Activated naive CD8-positive, alpha-beta T cell treated with anti-CD3 and anti-CD28 coated beads, Interleukin-2, amount 10 ng/mL, durations not matched to agents 7 days and 5 days (primary cell): ENCODE results near the gene ST3GAL2. TPM values are rescaled to one million over a fixed set of nuclear protein-coding genes. Genes with fewer than 3 reads are reported as not detected.
A peak's percentile ranks its signal among the peaks of the same experiment; 100 is the strongest.
"Not testable (repeated sequence)": the region's sequence is repeated elsewhere in the genome, so short reads cannot be mapped to it uniquely, and the experiment has no call there.

ENCODE experiments used
- ATAC-seq: fragments of 150-1000 bp; cut with Tn5 transposase; one replicate; pipeline ENCODE4 v1.10.0; 2021; ENCODE audit warnings: low read depth, moderate library complexity
- POLR2A ChIA-PET: fragments of 350-600 bp; sonication (Branson Sonifier 250); formaldehyde crosslinking; loops from one replicate; lab custom pipeline; 2021; ENCODE audit warnings: antibody characterized with exemption; lab: Charles Lee
- DNase-seq: peaks from one replicate; pipeline ENCODE4 v3.0.0; 2021
- H3K27ac Mint-ChIP-seq: one replicate; pipeline ENCODE4 v1.8.0; 2022; ENCODE audit warnings: mild to moderate bottlenecking, mixed read lengths
- H3K27me3 Mint-ChIP-seq: one replicate; pipeline ENCODE4 v1.8.0; 2022; ENCODE audit warnings: mild to moderate bottlenecking, moderate library complexity, mixed read lengths
- H3K36me3 Mint-ChIP-seq: one replicate; pipeline ENCODE4 v1.8.0; 2021; ENCODE audit warnings: mild to moderate bottlenecking, mixed read lengths
- H3K4me1 Mint-ChIP-seq: one replicate; pipeline ENCODE4 v1.8.0; 2021; ENCODE audit warnings: mixed read lengths
- H3K4me3 Mint-ChIP-seq: one replicate; pipeline ENCODE4 v1.8.0; 2022; ENCODE audit warnings: mild to moderate bottlenecking, moderate library complexity, mixed read lengths
- H3K9me3 Mint-ChIP-seq: one replicate; pipeline ENCODE4 v1.8.0; 2021; ENCODE audit warnings: mixed read lengths
- total RNA-seq, 2 experiments: library from RNA; stranded (reverse); gene quantifications; one replicate each; pipeline ENCODE4 v1.2.3, GENCODE V29; 2021

The ST3GAL2 gene
- total RNA-seq, 2 experiments from 2014 or later = 31.9 to 38.6 TPM

GRCh38 chr16:70349783-70350182 lies 89.1 kb downstream of the ST3GAL2 start:
- DNase-seq (no peak), ATAC-seq (no peak)
- Mint-ChIP-seq H3K4me1 (peaks cover 30% of the 10 kb centered on the region), H3K27ac (no peak overlapping the region), H3K36me3 (peaks cover 9% of the 10 kb centered on the region), H3K9me3 (no peaks in the 10 kb centered on the region), H3K4me3 (no peak overlapping the region), H3K27me3 (no peaks in the 10 kb centered on the region)
- POLR2A ChIA-PET = no interaction called here

GRCh38 chr16:70348991-70349390 lies 89.9 kb downstream of the ST3GAL2 start:
- H3K36me3 Mint-ChIP-seq = peaks cover 9% of the 10 kb centered on the region
- no peak overlapping the region for H3K4me3 Mint-ChIP-seq
- no peak overlapping the region for H3K27ac Mint-ChIP-seq

DNA sequence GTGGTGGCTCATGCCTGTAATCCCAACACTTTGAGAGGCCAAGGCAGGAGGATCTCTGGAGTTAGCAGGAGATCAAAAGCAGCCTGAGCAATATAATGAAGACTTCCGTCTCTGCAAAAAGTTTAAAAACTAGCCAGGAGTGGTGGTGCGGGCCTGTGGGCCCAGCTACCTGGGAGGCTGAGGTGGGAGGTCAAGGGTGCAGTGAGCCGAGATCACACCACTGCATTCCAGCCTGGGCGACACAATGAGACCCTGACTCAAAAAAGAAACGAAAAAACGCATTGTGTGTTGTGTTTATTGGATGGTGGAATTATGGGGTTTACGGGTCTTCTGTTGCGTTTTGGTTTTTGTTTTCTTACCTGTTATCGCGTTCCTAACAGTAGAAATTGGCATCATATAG lies 93.1 kb downstream of the ST3GAL2 start:
- Mint-ChIP-seq H3K4me1 (peaks cover 30% of the 10 kb centered on the region), H3K36me3 (peaks cover 4% of the 10 kb centered on the region), H3K9me3 (no peaks in the 10 kb centered on the region), H3K27ac (peak overlapping the region; percentile 98), H3K4me3 (peak overlapping the region; percentile 97), H3K27me3 (no peaks in the 10 kb centered on the region)
- POLR2A ChIA-PET = interaction anchor here (0.6 to 4.0 kb wide), 19 partner anchors 9 to 389 kb away, joined by 3 to 32 read pairs (median 4); partner anchors contain the start of genes AARS1, DDX19B, EXOSC6 and PDPR
- DNase-seq = no peak
- ATAC-seq = no peak

More at GRCh38 chr16:70348991-70349390, 89.9 kb downstream of the ST3GAL2 start:
- H3K9me3 Mint-ChIP-seq = no peaks in the 10 kb centered on the region
- peaks cover 30% of the 10 kb centered on the region for H3K4me1 Mint-ChIP-seq
- no peaks in the 10 kb centered on the region for H3K27me3 Mint-ChIP-seq
- POLR2A ChIA-PET = no interaction called here
- DNase-seq (no peak), ATAC-seq (no peak)

DNA sequence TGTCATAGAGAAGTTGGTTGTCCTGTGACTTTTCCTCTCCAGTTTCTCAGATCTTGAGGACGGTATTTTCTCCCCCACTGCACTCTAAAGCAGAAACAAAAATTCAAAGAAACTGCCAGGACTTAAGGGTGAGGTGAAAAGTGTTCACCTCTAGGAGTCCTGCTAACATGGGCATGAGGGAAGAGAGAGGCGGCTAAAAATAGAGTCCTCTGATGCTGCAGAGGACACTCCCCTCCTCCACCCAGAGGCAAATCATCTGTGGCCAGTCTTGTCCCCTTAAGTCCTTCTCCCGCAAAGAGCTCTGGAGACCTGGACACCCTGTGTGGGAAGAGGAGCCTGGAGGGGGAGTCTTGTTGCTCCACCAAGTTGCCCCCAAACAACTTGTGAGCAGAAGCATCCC lies 96.9 kb downstream of the ST3GAL2 start:
- POLR2A ChIA-PET = no interaction called here
- no peak overlapping the region for H3K27ac Mint-ChIP-seq
- no peak overlapping the region for H3K4me3 Mint-ChIP-seq
- DNase-seq (no peak), ATAC-seq (no peak)
- peaks cover 4% of the 10 kb centered on the region for H3K36me3 Mint-ChIP-seq
- peaks cover 13% of the 10 kb centered on the region for H3K4me1 Mint-ChIP-seq
- no peaks in the 10 kb centered on the region for H3K9me3 Mint-ChIP-seq
- H3K27me3 Mint-ChIP-seq = no peaks in the 10 kb centered on the region

- Mint-ChIP-seq H3K36me3 (peaks cover 4% of the 10 kb centered on the region), H3K4me3 (no peak overlapping the region), H3K27ac (no peak overlapping the region), H3K4me1 (peaks cover 11% of the 10 kb centered on the region), H3K27me3 (no peaks in the 10 kb centered on the region), H3K9me3 (no peaks in the 10 kb centered on the region)
- DNase-seq (no peak), ATAC-seq (no peak)
- POLR2A ChIA-PET = no interaction called here
Measured at GRCh38 chr16:70341600-70341999, 97.3 kb downstream of the ST3GAL2 start.

DNA sequence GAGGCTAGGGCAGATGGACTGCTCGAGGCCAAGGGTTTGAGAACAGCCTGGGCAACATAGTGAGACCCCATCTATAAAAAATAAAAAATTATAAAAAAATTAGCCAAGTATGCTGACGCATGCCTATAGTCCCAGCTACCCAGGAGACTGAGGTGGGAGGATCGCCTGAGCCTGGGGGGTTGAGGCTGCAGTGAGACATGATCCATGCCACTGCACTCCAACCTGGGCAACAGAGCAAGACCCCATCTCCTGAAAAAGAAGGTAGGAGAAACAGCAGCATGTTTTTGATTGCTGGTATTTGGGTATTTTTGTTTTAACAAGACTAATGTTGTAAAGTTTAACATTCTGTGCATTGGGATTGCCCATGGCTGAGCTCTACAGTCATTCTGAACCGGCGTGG lies 101.1 kb downstream of the ST3GAL2 start:
- H3K27ac Mint-ChIP-seq = no peak overlapping the region
- H3K4me1 Mint-ChIP-seq = no peaks in the 10 kb centered on the region
- H3K9me3 Mint-ChIP-seq = no peaks in the 10 kb centered on the region
- H3K4me3 Mint-ChIP-seq = no peak overlapping the region
- POLR2A ChIA-PET = interaction anchor here (1.0 kb wide), 1 partner anchor 50 kb away, joined by 3 read pairs; no protein-coding TSS in a partner anchor
- DNase-seq (no peak), ATAC-seq (no peak)
- no peaks in the 10 kb centered on the region for H3K27me3 Mint-ChIP-seq
- peaks cover 6% of the 10 kb centered on the region for H3K36me3 Mint-ChIP-seq

DNA sequence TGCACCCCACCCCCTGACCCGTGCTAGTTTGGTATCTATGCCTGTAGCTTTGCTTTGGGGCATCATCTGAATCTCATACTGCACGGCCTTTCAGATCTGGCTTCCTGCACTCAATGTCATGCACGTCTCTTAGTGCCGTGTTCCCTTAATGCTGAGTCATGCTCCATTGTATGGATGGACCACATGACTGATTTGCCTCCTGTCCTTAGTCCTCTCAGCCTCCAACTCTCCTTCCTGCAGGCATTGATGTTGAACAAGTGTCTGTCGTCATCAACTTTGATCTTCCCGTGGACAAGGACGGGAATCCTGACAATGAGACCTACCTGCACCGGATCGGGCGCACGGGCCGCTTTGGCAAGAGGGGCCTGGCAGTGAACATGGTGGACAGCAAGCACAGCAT lies 106.2 kb downstream of the ST3GAL2 start:
- H3K27me3 Mint-ChIP-seq, H3K9me3 Mint-ChIP-seq, H3K4me3 Mint-ChIP-seq, DNase-seq, H3K36me3 Mint-ChIP-seq, H3K27ac Mint-ChIP-seq, ATAC-seq, H3K4me1 Mint-ChIP-seq: not testable (repeated sequence)
- POLR2A ChIA-PET = interaction anchor here (2.5 kb wide), 1 partner anchor 13 kb away, joined by 7 read pairs; the partner anchor contains the start of gene DDX19A

- H3K27ac Mint-ChIP-seq = no peak overlapping the region
- H3K9me3 Mint-ChIP-seq = no peaks in the 10 kb centered on the region
- H3K4me3 Mint-ChIP-seq = no peak overlapping the region
- H3K4me1 Mint-ChIP-seq = no peaks in the 10 kb centered on the region
- H3K27me3 Mint-ChIP-seq = no peaks in the 10 kb centered on the region
- ATAC-seq = peak; percentile 45
- DNase-seq = no peak
- POLR2A ChIA-PET = interaction anchor here (2.5 kb wide), 1 partner anchor 14 kb away, joined by 7 read pairs; the partner anchor contains the start of gene DDX19A
- H3K36me3 Mint-ChIP-seq = peaks cover 4% of the 10 kb centered on the region
Measured at GRCh38 chr16:70331588-70332358, 107.1 kb downstream of the ST3GAL2 start.

- no peak for DNase-seq
- ATAC-seq = no peak
- no peaks in the 10 kb centered on the region for H3K4me1 Mint-ChIP-seq
- no peaks in the 10 kb centered on the region for H3K9me3 Mint-ChIP-seq
- H3K27me3 Mint-ChIP-seq = no peaks in the 10 kb centered on the region
- POLR2A ChIA-PET = interaction anchor here (2.5 kb wide), 1 partner anchor 15 kb away, joined by 7 read pairs; the partner anchor contains the start of gene DDX19A
- no peak overlapping the region for H3K4me3 Mint-ChIP-seq
- H3K27ac Mint-ChIP-seq = no peak overlapping the region
- H3K36me3 Mint-ChIP-seq = peaks cover 2% of the 10 kb centered on the region
Measured at GRCh38 chr16:70331091-70331490, 107.8 kb downstream of the ST3GAL2 start.

Other genes starting within 250 kb of the ST3GAL2 start
- gene EXOSC6, start 187.2 kb downstream of the ST3GAL2 start, total RNA-seq = 10 to 100 TPM; 28.8 to 29.4 TPM
- 100 to 1,000 TPM; 121 to 122 TPM for gene AARS1, start 149.6 kb downstream of the ST3GAL2 start, total RNA-seq
- gene DDX19B, start 139.9 kb downstream of the ST3GAL2 start, total RNA-seq = 10 to 100 TPM; 29.8 to 32.3 TPM
- 10 to 100 TPM; 35.5 to 40.4 TPM for gene DDX19A, start 92.2 kb downstream of the ST3GAL2 start, total RNA-seq
- 10 to 100 TPM; 24.3 to 26.0 TPM for gene FCSK, start 15.5 kb upstream of the ST3GAL2 start, total RNA-seq
- gene COG4, start 84.5 kb upstream of the ST3GAL2 start, total RNA-seq = 10 to 100 TPM; 73.8 to 75.3 TPM
- gene SF3B3, start 84.7 kb upstream of the ST3GAL2 start, total RNA-seq = 100 to 1,000 TPM; 303 to 331 TPM
- under 1 TPM in 1 of 2 experiments, not detected in 1; 0.42 TPM for gene IL34, start 207.5 kb upstream of the ST3GAL2 start, total RNA-seq
- gene MTSS2, start 247.0 kb upstream of the ST3GAL2 start, total RNA-seq = 1 to 10 TPM; 4.6 to 4.8 TPM